Effector memory CD8-positive, alpha-beta T cell (primary cell): ENCODE data around the gene BCL11B.

ENCODE experiments used
- ATAC-seq: fragments of 150-1000 bp; cut with Tn5 transposase; replicated peaks from 2 replicates; pipeline ENCODE4 v1.10.0; 2021; ENCODE audit warnings: mild to moderate bottlenecking, moderate library complexity
- DNase-seq, 3 experiments: peaks; one replicate each; pipeline ENCODE4 v3.0.0; 2021
- H3K27ac Mint-ChIP-seq, 2 donors: one replicate each; pipeline ENCODE4 v1.8.0; 2022; ENCODE audit warnings: mild to moderate bottlenecking in 2 of 2, mixed read lengths in 2 of 2, moderate library complexity in 2 of 2
- H3K27me3 Mint-ChIP-seq, 2 donors: one replicate each; pipeline ENCODE4 v1.8.0; 2022; ENCODE audit warnings: mixed read lengths in 2 of 2
- H3K36me3 Mint-ChIP-seq: one replicate; pipeline ENCODE4 v1.8.0; 2022; ENCODE audit warnings: mild to moderate bottlenecking, moderate library complexity, mixed read lengths; ENCODE audit not compliant: insufficient read depth
- H3K4me1 Mint-ChIP-seq, 2 donors: one replicate each; pipeline ENCODE4 v1.8.0; 2022; ENCODE audit warnings: low read depth in 2 of 2, mixed read lengths in 2 of 2
- H3K4me3 Mint-ChIP-seq, 2 donors: one replicate each; pipeline ENCODE4 v1.8.0; 2022; ENCODE audit warnings: mild to moderate bottlenecking in 2 of 2, mixed read lengths in 2 of 2, moderate library complexity in 2 of 2
- H3K9me3 Mint-ChIP-seq, 2 donors: one replicate each; pipeline ENCODE4 v1.8.0; 2022; ENCODE audit warnings: mixed read lengths in 2 of 2

The BCL11B gene

DNA sequence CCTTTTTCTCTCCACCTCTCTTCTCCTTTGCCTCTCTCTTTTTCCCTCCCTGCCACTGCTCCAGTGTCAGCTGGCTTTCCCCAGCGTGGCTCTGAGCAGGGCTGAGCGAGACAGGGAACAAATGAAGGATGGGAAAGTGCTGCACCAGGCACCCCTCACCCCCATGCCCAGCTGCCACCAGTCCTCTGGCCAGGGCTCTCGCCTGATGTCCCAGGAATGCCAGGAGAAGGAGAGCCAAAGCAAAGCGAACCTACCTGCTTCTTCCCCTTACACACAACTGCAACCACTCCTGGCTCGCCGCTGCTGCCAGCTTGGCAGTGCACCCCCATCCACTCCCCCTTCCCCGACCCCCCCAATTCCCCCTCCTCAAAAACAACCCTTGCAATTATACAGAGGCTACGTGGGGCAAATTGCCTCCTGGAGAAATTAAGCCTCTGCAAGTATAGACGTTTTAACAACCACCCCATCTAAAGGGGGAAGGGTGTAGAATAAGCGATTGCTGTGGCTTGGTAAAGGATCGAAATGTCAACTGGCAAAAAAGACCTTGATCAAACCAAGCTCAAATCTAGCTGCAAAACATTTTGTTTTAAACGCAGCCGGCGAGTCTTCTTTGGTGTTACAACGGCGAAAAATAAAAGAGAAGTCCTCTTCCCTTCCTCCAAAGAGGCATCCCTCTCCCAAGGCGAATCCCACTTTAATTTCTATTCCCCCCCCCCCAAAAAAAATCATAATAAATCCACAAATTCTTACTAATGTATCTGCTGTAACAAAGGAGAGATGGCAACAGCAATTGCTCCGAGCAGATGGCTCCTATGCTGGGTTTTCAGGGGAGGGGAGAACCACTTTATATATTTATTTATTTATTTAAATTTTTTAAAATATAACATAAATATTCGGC is 2.9 kb downstream of the BCL11B start:
- peak overlapping the region; percentile 99 for H3K4me3 Mint-ChIP-seq
- no peaks in the 10 kb centered on the region for H3K27me3 Mint-ChIP-seq
- DNase-seq (no peak), ATAC-seq (no peak)
- peaks cover 39 to 62% of the 10 kb centered on the region in 2 donors for H3K4me1 Mint-ChIP-seq
- no peaks in the 10 kb centered on the region for H3K9me3 Mint-ChIP-seq
- peaks cover 81% of the 10 kb centered on the region for H3K36me3 Mint-ChIP-seq
- peak overlapping the region; percentile 98 to 99 for H3K27ac Mint-ChIP-seq

DNA sequence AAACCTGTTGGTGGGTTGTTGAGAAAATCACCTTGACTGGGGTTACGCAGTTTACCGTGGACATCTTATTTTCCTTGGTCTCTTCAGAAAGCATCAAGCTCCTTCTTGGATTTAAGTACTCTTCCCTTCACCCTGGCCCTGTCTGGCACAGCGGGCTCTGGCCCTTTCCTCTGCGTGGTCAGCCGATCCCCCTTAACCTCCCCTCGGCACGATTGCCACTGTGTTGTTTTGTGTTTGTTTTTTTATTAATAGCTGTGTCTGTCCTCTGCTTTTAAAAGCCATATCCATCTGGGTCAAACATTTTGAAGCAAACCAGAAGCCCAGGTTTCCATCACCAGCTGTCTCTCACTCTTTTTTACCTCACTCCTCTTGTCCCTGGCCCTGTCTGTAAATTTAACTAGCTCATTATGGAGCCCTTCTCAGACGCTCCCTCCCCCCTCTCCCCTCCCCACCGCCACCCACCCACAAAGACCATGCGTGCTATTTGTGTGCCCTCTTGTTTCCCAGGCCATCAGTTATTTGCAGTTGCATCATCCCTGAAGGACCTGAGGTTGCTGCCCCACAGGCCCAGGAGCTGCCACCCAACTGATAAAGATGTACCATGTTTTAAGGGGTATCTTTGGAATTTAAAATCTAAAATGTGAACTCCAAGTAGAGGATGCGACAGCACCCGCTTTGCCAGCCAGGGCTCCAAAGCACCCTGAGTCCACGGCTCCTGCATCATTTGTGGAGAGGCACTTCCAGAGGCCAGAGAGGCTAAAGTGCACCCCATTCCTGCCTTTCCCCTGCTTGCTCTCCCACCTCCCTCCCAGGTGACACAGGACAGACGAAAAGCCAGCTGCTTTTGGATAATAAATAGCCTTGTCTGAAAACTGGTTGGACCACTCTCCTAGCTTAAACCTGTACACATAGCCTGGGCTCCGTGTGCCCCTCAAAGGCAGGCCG is 3.9 kb downstream of the BCL11B start:
- Mint-ChIP-seq H3K27me3 (no peaks in the 10 kb centered on the region), H3K4me1 (peaks cover 46 to 71% of the 10 kb centered on the region in 2 donors)

DNA sequence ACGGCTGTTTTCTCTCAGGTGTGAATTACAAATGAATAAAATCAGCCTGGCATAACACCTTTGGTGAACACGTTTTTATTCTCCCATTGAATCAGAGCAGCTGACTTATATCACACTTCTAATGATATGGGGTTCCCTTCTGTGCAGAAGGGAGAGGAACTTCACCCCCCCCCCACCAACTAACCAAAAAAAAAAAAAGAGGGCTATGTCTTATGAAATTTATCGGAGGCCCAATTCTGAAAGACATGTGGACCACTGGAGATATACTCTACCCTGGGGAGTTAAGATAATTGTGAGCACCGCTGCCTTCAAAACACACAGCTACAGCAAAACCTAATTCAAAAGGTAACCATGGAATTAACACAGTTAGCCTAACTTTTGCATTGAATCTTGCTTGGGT is 4.6 kb downstream of the BCL11B start:
- Mint-ChIP-seq H3K4me3 (peak overlapping the region; percentile 99), H3K27me3 (no peaks in the 10 kb centered on the region), H3K27ac (peak overlapping the region; percentile 98 to 99), H3K9me3 (no peaks in the 10 kb centered on the region), H3K4me1 (peaks cover 46 to 71% of the 10 kb centered on the region in 2 donors), H3K36me3 (peaks cover 90% of the 10 kb centered on the region)
- DNase-seq (no peak), ATAC-seq (no peak)

More for the DNA sequence above, 3.9 kb downstream of the BCL11B start:
- H3K9me3 Mint-ChIP-seq, result no peaks in the 10 kb centered on the region
- peak in 1 of 3 experiments; percentile 11 for DNase-seq
- H3K27ac Mint-ChIP-seq, result peak overlapping the region; percentile 98 to 99
- ATAC-seq, result no peak
- H3K4me3 Mint-ChIP-seq, result peak overlapping the region; percentile 99
- peaks cover 90% of the 10 kb centered on the region for H3K36me3 Mint-ChIP-seq

DNA sequence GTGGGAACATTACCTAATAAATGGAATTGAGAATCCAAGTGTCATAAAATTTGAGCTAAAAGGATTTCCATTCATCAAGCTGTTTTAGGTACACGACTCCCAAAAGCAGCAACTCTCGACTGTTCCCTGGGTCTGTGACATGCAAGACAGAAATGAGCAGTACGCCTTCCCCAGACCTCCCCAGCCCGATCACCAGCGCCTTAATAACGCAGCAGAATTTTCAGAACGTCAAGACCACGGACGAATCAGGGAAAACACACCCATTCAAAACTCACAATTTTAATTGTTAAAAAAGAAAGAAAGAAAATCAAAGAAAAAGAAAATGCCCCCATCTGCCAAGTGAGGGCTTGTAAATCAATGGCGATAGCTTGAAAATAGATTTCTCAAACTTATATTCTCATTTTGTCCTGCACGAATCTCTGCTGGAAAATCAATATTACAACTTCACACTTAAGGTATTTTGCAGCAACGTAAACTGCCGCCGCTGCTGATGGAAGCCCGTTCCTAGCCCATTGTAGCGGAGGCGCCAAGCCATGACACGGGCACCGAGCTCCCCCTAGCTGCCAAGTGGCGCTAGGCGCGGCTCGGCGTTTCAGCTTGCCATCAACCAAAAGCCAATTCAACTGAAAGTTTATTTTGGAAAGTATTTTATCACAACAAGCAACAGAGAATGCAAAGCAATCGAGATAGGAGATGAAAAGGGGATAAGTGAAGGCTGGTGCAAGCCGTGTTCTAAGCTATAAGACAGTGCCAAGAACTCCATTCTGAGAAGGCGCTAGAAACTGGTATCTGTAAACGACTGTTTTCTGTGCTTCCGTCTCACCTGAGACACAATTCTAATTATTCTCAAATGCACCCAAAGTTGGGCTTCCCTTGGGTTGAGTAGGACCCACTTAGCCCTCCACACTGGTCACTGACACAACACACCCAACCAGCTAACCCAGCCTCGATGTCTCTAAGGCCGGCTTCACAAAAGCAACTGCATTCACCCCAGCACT is 5.5 kb downstream of the BCL11B start:
- peak; percentile 86 to 91 (median 89) for DNase-seq
- Mint-ChIP-seq H3K4me3 (peak overlapping the region; percentile 99), H3K27ac (peak overlapping the region; percentile 98 to 99), H3K9me3 (no peaks in the 10 kb centered on the region), H3K27me3 (no peaks in the 10 kb centered on the region), H3K4me1 (peaks cover 51 to 76% of the 10 kb centered on the region in 2 donors), H3K36me3 (peaks cover 90% of the 10 kb centered on the region)
- peak; percentile 41 for ATAC-seq

DNA sequence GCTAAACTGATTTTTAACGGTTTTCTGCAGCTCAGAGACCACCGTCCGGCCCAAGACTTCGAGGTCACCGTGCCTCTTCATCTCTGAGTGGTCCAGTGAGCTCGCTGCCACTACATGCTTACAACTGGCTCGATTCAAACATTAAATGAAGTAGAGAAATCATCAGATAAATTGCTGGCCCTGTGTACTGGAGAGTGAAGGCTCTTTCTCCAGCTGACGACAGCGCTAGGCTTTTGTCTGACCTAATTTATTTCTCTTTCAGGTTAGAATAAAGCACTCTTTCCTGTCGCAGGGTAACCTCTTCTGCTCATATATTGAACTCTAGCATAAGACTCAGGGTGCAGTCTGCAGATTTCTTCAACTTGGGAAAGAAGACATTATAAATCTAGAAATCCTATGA is 6.4 kb downstream of the BCL11B start:
- Mint-ChIP-seq H3K27ac (peak overlapping the region; percentile 98 to 99), H3K4me3 (peak overlapping the region; percentile 99), H3K36me3 (peaks cover 95% of the 10 kb centered on the region), H3K9me3 (no peaks in the 10 kb centered on the region), H3K4me1 (peaks cover 60 to 85% of the 10 kb centered on the region in 2 donors), H3K27me3 (no peaks in the 10 kb centered on the region)
- peak in 1 of 3 experiments; percentile 38 for DNase-seq
- peak; percentile 16 for ATAC-seq

DNA sequence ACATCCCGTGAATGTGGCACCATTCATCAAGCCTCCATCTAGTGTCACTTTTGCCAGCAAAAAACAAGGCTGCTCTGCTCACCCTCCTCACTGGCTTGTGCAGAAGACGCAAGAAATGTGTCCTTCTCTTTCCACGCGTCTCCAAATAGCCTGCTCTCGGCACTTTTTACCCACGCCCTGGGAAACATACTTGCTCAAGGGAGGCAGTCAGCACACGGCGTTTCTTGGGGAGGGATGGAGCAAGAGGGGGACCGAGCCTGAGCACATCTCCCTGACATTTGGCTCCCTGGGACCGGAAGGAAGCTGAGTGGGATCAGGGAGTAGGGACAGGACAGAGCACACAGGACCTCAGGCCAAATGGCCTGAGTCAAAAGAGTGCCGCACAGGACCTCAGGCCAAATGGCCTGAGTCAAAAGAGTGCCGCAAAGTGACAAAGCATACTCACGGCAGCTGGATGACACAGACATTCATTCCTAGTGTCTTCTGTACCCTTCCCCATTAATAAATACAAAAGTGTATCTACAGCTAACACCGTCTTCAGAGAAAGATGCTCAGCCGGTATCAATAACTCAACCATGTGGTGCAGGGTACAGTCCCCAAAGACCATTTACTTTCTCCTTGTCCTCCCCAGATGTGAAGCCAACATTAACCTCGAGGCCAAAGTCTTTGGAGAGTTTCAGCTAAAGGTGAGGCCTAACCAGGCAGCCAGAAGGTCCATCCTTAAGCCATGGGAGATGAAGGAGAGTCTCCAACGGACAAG is 7.1 kb downstream of the BCL11B start:
- Mint-ChIP-seq H3K4me3 (peak overlapping the region; percentile 99), H3K27ac (peak overlapping the region; percentile 98 to 99), H3K4me1 (peaks cover 65 to 92% of the 10 kb centered on the region in 2 donors), H3K36me3 (peaks cover 97% of the 10 kb centered on the region), H3K27me3 (no peaks in the 10 kb centered on the region), H3K9me3 (no peaks in the 10 kb centered on the region)
- peak in 1 of 3 experiments; percentile 12 for DNase-seq
- no peak for ATAC-seq

DNA sequence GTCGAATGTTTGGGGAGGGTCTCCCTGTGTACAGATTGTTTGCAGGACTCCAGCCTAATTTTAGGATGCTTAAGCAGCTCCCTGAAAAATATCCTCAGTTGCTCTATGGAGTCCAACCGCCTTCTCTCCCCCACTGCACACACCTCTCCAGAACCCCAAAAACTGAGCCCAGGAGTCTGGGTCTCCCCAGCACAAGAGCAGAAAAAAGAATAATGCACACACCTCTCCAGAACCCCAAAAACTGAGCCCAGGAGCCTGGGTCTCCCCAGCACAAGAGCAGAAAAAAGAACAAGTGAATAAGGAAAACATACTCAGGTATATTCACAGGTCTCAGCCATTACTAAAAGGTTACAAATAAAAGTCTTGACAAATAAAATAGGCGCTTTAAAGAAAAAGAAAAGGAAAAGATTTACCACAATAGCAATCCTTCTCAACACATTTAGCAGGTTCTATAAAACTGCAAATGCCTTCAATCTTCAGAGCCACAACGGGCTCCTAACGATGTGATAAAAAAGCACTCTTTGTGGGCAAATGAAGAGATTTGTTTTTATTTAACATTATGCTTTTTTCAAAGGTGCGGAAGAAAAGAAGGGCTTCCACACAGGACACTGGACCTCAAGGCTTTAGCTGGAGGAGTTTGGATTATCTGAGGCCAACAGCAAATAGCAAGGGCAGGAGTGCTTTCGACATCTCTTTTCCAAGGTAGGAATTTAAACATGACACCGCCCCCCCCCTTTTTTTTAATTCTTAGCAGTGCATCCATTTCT is 8.2 kb downstream of the BCL11B start:
- H3K27ac Mint-ChIP-seq, result peak overlapping the region; percentile 98 to 99
- ATAC-seq (no peak), DNase-seq (no peak)
- H3K4me3 Mint-ChIP-seq, result peak overlapping the region; percentile 99
- no peaks in the 10 kb centered on the region for H3K9me3 Mint-ChIP-seq
- H3K36me3 Mint-ChIP-seq, result peaks cover 97% of the 10 kb centered on the region
- peaks cover 74 to 97% of the 10 kb centered on the region in 2 donors for H3K4me1 Mint-ChIP-seq
- no peaks in the 10 kb centered on the region for H3K27me3 Mint-ChIP-seq

DNA sequence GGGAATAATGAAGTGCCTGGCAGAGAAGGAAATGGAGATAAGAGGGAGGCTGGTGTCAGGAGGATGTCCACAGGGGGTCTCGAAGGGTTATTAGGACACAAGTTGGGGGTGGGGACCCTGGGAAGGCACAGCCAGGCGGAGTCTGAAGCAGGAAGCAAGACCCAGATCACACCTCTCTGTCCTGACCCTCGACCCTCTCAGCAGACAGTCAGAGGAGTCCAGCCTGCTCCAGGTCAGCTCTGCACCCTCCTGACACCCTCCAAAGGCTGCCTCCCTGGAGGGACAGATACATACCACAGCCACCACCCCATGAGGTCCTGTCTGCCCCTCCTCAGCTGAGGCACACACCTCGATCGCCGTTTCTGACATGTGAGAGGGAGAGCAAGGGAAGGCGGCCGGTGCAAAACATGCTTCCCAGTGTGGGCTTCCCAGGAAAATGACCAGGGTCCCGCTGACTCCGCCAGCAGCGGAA is 9.0 kb downstream of the BCL11B start:
- Mint-ChIP-seq H3K9me3 (no peaks in the 10 kb centered on the region), H3K27me3 (no peaks in the 10 kb centered on the region), H3K4me1 (peaks cover 78 to 98% of the 10 kb centered on the region in 2 donors), H3K27ac (peak overlapping the region; percentile 98 to 99), H3K36me3 (peaks cover 97% of the 10 kb centered on the region), H3K4me3 (peak overlapping the region; percentile 99)
- peak in 1 of 3 experiments; percentile 14 for DNase-seq
- ATAC-seq, result no peak

DNA sequence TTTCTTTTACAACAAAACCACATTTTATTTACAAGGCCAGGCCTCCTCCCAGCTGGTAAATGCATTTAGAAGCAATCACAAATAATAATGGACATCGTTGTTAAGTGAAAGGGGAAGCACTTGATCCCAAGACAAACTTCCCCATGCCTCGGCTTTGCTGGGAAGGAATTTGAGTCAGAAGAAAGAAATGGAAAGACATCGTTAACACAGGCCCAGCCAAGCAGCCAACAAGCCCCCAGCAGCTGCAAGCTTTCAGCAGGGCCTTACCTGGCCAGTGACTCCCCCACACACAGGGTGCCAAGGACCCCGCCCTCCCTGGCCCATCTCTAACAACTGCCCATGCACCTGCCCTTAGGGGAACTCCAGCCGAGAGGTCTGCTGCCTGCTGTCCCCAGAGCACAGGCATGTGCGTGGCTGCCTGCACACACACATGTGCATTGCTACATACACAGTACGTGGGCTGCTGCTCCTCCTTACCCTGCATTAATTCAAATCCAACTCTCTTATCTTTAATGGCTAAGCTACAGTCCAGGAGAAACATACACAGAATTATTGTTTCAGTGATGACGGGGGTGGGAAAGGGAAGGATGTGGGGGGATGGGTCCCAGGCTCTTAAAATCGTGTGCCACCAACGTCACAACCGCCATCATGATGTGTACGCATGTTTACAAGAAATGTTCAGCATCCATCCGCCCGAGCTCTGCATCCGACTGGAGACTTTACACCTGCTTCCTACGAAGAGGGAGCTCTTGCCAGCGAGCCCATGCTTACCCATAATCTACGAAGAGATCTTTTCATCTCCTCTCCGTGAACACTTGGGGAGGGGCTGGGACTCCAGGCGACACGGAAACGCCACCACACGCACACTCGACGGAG is 9.8 kb downstream of the BCL11B start:
- ATAC-seq, result peak; percentile 56
- peak; percentile 71 to 80 (median 77) for DNase-seq
- H3K4me1 Mint-ChIP-seq, result peaks cover 84 to 92% of the 10 kb centered on the region in 2 donors
- H3K9me3 Mint-ChIP-seq, result no peaks in the 10 kb centered on the region
- peak overlapping the region; percentile 98 to 99 for H3K27ac Mint-ChIP-seq
- no peaks in the 10 kb centered on the region for H3K27me3 Mint-ChIP-seq
- H3K36me3 Mint-ChIP-seq, result peaks cover 98% of the 10 kb centered on the region
- H3K4me3 Mint-ChIP-seq, result peak overlapping the region; percentile 99

DNA sequence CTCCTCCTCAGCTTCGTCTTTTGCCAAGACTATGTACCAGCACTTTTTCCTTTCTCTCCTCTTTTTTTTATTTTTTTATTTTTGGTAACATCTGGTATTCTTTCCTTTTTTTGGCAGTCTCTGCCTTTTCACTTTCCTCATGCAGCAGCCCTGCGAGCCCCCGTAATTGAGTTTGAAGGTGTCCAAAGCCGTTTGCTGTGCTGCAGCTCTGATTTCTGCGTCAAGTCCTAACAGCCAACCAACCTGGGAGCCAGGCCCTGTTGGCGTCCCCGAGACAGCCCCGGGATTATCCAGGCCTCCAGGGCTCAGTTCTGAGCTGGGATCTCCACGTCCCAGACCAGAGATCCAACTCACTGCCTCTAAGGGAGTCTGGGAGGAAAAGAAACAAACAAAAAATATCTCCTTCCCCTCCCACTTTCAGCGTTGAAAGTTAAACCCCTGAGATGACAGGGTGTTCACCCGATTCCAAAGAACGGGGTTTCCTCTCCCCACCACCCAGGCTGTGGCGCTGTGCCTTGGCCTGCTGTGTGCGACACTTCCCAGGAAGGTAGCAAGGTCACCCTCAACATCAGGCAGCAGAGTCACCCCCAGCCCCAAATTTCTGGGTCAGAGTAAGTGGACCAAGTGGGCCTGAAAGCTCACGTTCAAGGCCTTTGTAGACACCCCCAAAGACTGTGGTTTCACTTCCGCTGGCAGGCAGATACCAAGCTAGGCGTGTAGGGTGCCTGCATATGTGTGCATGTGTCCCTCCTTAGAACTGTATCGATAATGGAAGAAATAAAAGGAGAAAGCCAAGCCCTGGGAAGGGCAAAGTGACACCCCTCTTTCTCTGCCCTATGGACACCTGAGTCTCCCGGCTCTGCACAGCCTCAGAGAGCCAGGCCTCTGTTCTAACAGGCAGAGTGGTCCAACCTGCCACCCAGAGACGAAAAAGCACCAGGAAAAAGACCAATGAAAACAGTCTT is 11.1 kb downstream of the BCL11B start:
- Mint-ChIP-seq H3K4me3 (peak overlapping the region; percentile 99), H3K36me3 (peaks cover 98% of the 10 kb centered on the region), H3K27ac (peak overlapping the region; percentile 98 to 99), H3K27me3 (no peaks in the 10 kb centered on the region), H3K9me3 (no peaks in the 10 kb centered on the region), H3K4me1 (peaks cover 83 to 87% of the 10 kb centered on the region in 2 donors)
- ATAC-seq (peak; percentile 36), DNase-seq (peak; percentile 58 to 72 (median 61))
